HG03025 (cell line): ENCODE data around the gene SLC51B.
"Not testable (repeated sequence)": the region's sequence is repeated elsewhere in the genome, so short reads cannot be mapped to it uniquely, and the experiment has no call there.

Experiments
- ATAC-seq: cut with Tn5 transposase; IDR thresholded peaks from one replicate; pipeline ENCODE4 v1.9.1; 2021; ENCODE audit warnings: mild to moderate bottlenecking, moderate library complexity; ENCODE audit not compliant: unreplicated experiment, low FRiP score

SLC51B gene

GRCh38 chr15:65044724-65045481 is at the start of gene SLC51B:
TSS of gene SLC51B (plus strand) at chr15:65045387. CDS start at chr15:65050005, 4,618 bp downstream.
- no peak for ATAC-seq

- ATAC-seq: no peak
Observed at GRCh38 chr15:64997066-64997465, 48.1 kb upstream of the SLC51B start.

- ATAC-seq: no peak
Observed at GRCh38 chr15:64997745-64998375, 47.3 kb upstream of the SLC51B start.

GRCh38 chr15:65004993-65005392 is 40.2 kb upstream of the SLC51B start:
- ATAC-seq: no peak

- no peak for ATAC-seq
Observed at GRCh38 chr15:65006876-65007275, 38.3 kb upstream of the SLC51B start.

GRCh38 chr15:65008983-65009382 is 36.2 kb upstream of the SLC51B start:
- no peak for ATAC-seq

- not testable (repeated sequence) for ATAC-seq
Observed at GRCh38 chr15:65011198-65011597, 34.0 kb upstream of the SLC51B start.

GRCh38 chr15:65020419-65020818 is 24.8 kb upstream of the SLC51B start:
- no peak for ATAC-seq

- no peak for ATAC-seq
Observed at GRCh38 chr15:65021488-65021887, 23.7 kb upstream of the SLC51B start.

- ATAC-seq: no peak
Observed at GRCh38 chr15:65026756-65027155, 18.4 kb upstream of the SLC51B start.

GRCh38 chr15:65027593-65027992 is 17.6 kb upstream of the SLC51B start:
- no peak for ATAC-seq

GRCh38 chr15:65028338-65028737 is 16.8 kb upstream of the SLC51B start:
- ATAC-seq: no peak

GRCh38 chr15:65028921-65029735 is 16.1 kb upstream of the SLC51B start, which contains the start of gene MTFMT:
TSS of gene MTFMT (minus strand) at chr15:65029639. CDS start at chr15:65029613, 26 bp downstream.
- ATAC-seq: no peak

- no peak for ATAC-seq
Observed at GRCh38 chr15:65029736-65030208, 15.4 kb upstream of the SLC51B start.

- no peak for ATAC-seq
Observed at GRCh38 chr15:65032801-65033537, 12.2 kb upstream of the SLC51B start.

- no peak for ATAC-seq
Observed at GRCh38 chr15:65033659-65034269, 11.4 kb upstream of the SLC51B start.

- ATAC-seq: no peak
Observed at GRCh38 chr15:65034719-65035118, 10.5 kb upstream of the SLC51B start.

GRCh38 chr15:65037309-65037708 is 7.9 kb upstream of the SLC51B start:
- ATAC-seq: no peak

GRCh38 chr15:65038428-65038827 is 6.8 kb upstream of the SLC51B start:
- no peak for ATAC-seq

- ATAC-seq: no peak
Observed at GRCh38 chr15:65038836-65039235, 6.4 kb upstream of the SLC51B start.
